ENCODE results near the gene UBE2S.

DNA sequence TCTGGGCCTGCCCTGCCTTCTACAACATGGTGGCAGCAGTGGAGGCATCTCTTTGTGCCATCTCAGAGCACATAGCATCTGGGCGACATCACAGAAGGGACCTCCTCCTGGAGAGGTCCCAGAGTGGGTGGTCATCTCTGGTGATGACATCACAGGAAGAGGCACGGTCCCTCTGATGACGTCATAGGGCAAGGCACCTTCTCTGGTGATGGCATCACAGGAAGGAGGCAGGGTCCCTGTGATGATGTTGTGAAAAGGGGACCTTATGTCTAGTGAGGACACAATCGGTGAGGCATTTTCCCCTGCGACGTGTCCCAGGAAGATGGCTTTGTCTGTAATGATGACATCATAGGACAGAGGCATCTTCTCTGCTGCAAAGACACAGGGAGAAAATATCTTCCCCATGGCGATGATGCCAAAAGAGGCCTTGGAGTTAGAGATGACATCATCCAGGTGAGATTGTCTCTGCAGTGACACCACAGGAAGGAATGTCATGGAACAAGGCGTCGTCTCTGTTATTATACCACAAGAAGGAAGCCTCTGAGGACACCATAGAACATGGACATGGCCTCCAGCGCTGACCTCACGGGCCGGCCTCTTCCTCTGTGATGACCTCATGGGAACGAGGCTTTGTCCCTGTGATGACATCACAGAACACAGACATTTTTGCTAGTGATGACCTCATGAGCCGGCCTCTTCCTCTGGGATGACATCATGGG, 24.8 kb upstream of the UBE2S start:
- TF ChIP-seq, protein P1, sequence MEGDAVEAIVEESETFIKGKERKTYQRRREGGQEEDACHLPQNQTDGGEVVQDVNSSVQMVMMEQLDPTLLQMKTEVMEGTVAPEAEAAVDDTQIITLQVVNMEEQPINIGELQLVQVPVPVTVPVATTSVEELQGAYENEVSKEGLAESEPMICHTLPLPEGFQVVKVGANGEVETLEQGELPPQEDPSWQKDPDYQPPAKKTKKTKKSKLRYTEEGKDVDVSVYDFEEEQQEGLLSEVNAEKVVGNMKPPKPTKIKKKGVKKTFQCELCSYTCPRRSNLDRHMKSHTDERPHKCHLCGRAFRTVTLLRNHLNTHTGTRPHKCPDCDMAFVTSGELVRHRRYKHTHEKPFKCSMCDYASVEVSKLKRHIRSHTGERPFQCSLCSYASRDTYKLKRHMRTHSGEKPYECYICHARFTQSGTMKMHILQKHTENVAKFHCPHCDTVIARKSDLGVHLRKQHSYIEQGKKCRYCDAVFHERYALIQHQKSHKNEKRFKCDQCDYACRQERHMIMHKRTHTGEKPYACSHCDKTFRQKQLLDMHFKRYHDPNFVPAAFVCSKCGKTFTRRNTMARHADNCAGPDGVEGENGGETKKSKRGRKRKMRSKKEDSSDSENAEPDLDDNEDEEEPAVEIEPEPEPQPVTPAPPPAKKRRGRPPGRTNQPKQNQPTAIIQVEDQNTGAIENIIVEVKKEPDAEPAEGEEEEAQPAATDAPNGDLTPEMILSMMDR (optimal IDR thresholded peaks at IDR 0.05 in 1 of 3, IDR thresholded peaks at IDR 0.05 in 1 of 3, conservative IDR thresholded peaks at IDR 0.05 in 1 of 3; ENCODE audit: extremely low read depth in 1 of 3, insufficient read depth in 2 of 3, low read length in 3 of 3): no peak
- TF ChIP-seq EZH2 (IDR thresholded peaks at IDR 0.05; ENCODE audit: low read length): no peak

Data from keratinocyte (primary cell).